GM06990 (cell line): ENCODE data around the gene KRTAP5-4.
"Not testable (repeated sequence)": the region's sequence is repeated elsewhere in the genome, so short reads cannot be mapped to it uniquely, and the experiment has no call there.

Experiments used
- DNase-seq: peaks from one replicate; pipeline ENCODE4 v3.0.0-alpha.2; 2011; ENCODE audit not compliant: insufficient read length; ENCODE audit errors: extremely low read depth
- H3K27me3 ChIP-seq: replicated peaks from 2 replicates; pipeline ENCODE4 v1.6.0; 2011; ENCODE audit warnings: low read length; ENCODE audit not compliant: control insufficient read depth, insufficient read depth
- H3K36me3 ChIP-seq: 2 replicates; pipeline ENCODE4 v1.5.1; 2011; ENCODE audit warnings: low read length; ENCODE audit not compliant: control insufficient read depth, insufficient read depth
- H3K4me3 ChIP-seq: replicated peaks from 2 replicates; pipeline ENCODE4 v1.5.1; 2011; ENCODE audit warnings: low read depth, mild to moderate bottlenecking, control low read depth, low read length
- CTCF ChIP-seq: IDR thresholded peaks from 2 replicates; pipeline ENCODE4 v1.5.1; 2011; ENCODE audit warnings: low read length, control low read depth, mild to moderate bottlenecking, inconsistent platforms; ENCODE audit not compliant: insufficient read depth, poor library complexity, severe bottlenecking

Gene KRTAP5-4

GRCh38 chr11:1619449-1619848 is 2.5 kb downstream of the KRTAP5-4 start:
- DNase-seq: no peak
- Histone ChIP-seq H3K4me3 (no peak overlapping the region), H3K36me3 (no peaks in the 10 kb centered on the region), H3K27me3 (no peaks in the 10 kb centered on the region; the same call in none of the 2 replicates)
- TF ChIP-seq CTCF: no peak

- Histone ChIP-seq H3K4me3 (no peak overlapping the region), H3K27me3 (peaks cover 1% of the 10 kb centered on the region), H3K36me3 (no peaks in the 10 kb centered on the region)
- no peak for DNase-seq
- no peak for TF ChIP-seq CTCF
Observed at GRCh38 chr11:1618231-1618630, 3.7 kb downstream of the KRTAP5-4 start.

- Histone ChIP-seq H3K4me3 (no peak within 1 kb of the TSS), H3K36me3 (no peaks in the 10 kb centered on the region), H3K27me3 (peaks cover under 1% of the 10 kb centered on the region)
- no peak for TF ChIP-seq CTCF
- no peak for DNase-seq
Observed at GRCh38 chr11:1608363-1608762, 13.6 kb downstream of the KRTAP5-4 start, which contains the start of gene KRTAP5-3. KRTAP5-3 (minus strand) TSS chr11:1608463; CDS start chr11:1608385, 78 bp downstream.

GRCh38 chr11:1607901-1608300 is 14.0 kb downstream of the KRTAP5-4 start:
- not testable (repeated sequence) for H3K36me3 ChIP-seq, H3K27me3 ChIP-seq, DNase-seq, H3K4me3 ChIP-seq

GRCh38 chr11:1607156-1607845 is 14.6 kb downstream of the KRTAP5-4 start:
- not testable (repeated sequence) for H3K4me3 ChIP-seq, H3K36me3 ChIP-seq, H3K27me3 ChIP-seq, DNase-seq

GRCh38 chr11:1605923-1606322 is 16.0 kb downstream of the KRTAP5-4 start:
- not testable (repeated sequence) for H3K27me3 ChIP-seq, H3K36me3 ChIP-seq, H3K4me3 ChIP-seq
- DNase-seq: peak; percentile 44

GRCh38 chr11:1604711-1605110 is 17.2 kb downstream of the KRTAP5-4 start:
- no peaks in the 10 kb centered on the region for H3K36me3 ChIP-seq
- DNase-seq: no peak
- no peaks in the 10 kb centered on the region; the same call in none of the 2 replicates for H3K27me3 ChIP-seq
- TF ChIP-seq CTCF: no peak
- H3K4me3 ChIP-seq: no peak overlapping the region
